ENCODE measurements around the gene SSTR3.
A peak's percentile ranks its signal among the peaks of the same experiment; 100 is the strongest.
"Not testable (repeated sequence)": the region's sequence is repeated elsewhere in the genome, so short reads cannot be mapped to it uniquely, and the experiment has no call there.

The SSTR3 gene

DNA sequence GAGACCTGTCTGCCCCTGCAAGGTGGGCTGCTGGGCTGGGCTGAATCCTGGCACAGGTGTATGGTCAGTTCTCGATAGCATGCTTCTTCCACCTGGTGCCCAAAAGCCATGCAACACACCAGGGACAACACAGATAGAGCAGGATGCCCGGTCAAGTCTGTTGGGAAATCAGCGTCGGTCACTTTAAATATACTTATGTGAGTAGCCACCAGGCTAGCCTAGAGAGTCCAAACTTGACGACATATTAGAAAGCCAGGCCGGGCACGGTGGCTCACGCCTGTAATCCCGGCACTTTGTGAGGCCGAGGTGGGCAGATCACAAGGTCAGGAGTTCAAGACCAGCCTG is 33.2 kb downstream of the SSTR3 start:
- DNase-seq = no peak

DNA sequence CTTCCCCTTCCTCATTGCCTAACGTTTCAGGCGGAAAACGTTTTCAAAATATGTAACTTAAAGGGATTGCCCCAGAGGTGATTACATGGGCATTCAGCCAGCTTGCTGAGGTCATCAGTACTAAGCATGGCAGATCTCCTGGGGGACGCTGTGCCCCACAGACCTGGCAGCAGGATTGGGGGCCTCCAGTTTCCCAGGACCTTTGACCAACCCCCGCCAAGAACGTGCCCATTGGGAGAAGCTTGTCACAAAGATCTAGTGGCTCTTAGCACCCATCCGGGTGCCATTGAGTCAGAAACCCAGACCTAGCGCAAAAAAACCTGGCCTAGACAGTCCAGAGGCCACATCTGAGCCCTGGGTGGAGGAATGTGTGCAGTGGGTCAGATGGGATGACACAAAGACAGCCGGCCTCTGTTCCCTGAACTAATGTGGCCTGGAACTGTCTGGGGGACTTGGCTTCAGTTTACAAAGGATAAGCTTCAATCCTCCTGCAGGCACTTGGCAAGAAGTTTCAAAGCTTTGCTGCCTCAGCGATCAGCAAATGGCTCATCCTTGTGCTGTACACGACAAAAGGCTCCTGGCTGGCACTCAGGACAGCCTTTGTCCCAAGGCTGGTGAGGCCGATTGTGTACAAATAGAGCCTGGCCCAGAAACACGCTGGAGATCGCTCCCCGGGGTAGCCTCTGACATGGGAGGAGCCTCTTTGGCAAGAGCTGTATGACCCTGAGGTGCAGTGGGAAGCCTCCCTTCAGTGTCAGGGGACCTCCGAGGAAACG is 33.7 kb downstream of the SSTR3 start:
- no peak for DNase-seq

DNA sequence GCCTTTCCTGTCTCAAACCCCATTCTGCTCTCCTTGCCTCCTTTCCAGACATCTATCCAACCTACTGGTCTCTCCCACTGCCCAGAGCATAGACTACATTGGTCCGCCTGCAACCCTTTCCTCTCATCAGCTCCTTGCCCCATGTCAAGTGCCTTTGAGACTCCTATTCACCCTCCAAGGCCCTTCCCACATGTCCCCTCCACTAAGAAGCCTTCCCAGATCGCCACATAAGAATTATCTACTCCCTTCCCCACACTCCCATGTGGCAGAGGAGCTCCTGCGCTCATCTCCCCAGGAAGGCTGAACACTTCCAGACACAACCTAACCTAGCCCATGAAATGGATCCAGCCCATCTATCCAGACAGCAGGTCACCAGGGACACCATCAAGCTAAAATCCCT is 34.5 kb downstream of the SSTR3 start:
- no peak for DNase-seq

DNA sequence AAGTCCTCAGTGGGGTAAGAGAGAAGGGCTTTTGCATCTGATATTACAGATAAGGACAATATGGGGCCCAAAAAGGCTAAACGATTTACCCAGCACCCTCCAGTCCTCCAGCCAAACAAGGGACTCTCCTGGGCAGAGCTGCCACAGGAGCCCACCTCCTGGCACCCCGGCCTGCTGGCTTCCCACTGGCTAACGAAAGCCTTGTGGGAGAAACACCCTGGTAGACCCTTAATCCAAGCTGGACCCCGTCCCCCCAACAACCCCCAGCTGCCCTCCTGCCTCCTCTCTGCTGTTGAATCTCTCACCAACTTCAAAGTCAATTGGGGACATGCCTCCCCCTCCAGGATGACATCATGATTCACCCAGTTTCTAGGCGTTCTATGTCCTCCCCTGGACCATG is 35.1 kb downstream of the SSTR3 start:
- no peak for DNase-seq

DNA sequence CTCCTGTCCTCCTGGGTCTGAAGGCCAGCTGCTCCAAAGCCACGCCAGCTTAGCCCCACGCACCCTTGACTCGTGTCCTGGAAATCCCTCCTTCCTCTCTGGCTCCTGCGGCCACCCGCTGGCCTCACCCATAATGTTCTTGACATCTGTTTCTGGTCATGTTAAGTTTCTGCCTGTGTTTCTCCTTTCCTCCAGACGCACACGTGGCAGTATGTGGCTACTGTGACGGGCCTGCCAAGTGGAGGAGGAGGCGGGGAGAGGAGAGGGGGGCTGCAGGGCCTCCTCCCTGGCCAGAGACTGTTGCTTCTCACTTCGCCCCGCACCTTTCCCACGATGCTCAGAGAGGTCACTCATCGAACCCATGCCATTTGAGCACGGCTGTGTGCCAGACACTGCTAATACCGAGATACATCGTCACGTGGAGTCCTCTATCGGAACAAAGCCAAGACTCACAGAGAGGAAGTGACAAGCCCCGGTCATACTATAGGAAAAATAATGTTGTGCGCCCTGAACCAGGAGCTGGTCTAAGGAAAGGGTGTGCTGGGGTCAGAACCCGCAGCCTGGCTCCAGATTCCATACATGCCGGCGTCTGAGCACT is 35.7 kb downstream of the SSTR3 start:
- DNase-seq = no peak

DNA sequence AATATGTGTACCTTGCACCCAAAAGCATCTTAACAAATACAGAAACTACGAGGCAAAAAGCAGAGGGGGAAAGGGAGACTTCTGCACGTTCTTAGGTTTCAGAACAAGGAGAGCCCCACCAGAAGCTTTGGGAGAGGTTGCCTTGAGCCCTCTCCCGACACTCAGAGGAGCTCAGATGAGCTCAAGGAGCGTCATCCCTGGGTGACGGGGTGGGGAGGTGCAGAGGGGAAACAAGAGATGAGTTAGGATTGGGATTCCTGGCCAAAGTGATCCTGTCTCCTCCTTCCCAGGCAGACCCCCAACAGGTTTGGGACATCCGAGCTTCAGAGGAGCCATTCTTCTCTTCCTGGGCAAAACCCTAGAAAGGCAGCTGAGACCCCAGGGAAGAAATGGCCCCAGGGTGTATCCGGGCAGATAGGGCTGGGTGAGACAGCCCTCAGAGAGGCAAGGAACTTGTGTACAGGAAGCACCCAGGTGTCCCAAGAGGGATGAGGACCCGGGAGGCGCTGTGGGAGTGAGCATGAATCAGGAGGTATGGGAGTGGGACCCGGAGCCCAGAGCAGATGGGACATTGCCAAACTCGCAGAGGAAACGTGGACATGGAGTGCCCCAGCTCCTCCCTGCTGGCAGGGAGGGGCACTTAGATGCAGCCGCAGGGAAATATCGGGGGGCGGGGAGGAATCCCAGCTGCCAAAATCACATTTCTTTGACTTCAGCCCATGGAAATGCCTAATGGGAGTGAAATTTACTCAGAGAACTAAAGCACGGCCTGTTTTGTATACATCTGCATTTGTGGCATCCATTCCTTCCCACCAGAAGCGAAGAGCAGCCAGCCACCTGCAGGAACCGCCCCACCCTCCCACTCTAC is 36.6 kb downstream of the SSTR3 start:
- DNase-seq = no peak

DNA sequence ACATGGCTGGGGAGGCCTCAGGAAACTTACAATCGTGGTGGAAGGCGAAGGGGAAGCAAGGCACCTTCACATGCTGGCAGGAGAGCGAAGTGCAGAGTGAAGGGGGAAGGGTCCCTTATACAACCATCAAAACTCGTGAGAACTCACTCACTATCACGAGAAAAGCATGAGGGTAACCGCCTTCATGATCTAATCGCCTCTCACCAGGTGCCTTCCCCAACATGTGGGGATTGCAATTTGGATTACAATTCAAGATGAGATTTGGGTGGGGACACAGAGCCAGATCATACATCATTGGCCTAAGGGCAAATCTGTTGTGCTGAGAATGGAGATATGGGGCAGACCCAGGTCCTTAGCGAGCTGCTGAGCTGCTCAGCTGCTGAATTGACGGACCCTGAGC is 37.3 kb downstream of the SSTR3 start:
- no peak for DNase-seq

DNA sequence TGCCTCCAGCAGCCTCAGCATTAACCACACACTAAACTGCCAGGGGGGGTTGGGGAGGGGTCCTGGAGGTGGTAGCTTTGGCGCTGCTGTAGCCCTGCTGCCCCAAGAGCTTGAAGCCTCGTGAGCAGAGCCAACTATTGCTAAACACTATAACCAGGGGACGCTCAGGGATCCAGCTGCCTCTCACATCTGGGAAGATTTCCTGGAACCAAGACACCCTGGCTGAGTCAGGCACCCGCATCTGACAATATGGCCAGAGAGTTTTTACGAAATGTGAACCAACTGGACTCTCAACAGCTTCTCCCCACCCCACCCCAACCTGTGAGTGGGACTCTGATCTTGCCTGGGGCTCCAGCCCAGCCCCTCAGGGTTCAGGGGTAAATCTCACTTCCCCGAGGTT is 38.6 kb downstream of the SSTR3 start:
- DNase-seq = no peak

DNA sequence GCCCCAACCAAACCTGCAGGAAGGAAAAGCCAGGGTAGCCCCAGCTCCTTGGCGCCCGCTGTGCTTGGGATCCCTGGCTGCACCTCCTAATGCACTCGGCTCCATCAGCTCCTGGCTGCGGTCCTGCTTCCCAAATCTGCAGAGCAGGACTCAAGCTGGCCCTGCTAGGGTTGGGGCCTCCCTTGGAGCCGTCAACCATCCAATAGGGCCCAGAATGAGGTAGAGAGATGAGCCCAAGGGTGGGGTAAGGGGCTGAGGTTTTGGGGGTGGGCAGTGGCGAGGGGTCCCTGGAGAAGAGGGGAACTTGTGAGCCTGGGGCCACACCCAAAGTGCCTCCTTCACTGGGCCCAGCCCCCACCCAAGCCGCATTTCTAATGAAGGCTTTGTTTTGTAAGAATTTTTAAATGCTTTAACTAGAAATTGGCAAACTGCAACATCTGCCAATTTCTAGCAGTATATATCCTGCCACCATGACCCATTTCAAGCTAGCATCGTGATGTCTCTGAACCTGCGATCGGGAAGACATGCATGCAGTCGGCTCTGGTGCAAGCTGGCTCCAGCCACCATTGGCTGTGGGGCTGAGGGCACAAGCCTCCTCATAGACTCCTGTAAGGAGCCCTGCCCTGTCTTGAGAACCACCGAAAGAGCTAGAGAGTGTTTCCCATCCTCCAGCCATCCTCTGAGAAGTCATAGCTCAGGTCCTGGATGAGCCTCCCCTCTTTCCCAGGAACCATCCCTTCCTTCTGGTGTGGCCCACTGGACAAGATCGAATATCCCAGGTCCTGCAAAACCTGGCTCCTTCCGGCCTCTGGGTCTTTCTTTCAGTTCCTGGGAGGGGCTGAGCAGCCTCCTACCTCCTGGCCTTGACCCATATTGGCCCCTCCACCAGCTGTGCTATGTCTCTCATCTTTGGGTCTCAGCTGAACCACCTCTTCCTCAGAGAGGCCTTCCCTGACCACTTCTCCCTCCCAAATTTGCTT is 39.7 kb downstream of the SSTR3 start:
- DNase-seq = no peak

DNA sequence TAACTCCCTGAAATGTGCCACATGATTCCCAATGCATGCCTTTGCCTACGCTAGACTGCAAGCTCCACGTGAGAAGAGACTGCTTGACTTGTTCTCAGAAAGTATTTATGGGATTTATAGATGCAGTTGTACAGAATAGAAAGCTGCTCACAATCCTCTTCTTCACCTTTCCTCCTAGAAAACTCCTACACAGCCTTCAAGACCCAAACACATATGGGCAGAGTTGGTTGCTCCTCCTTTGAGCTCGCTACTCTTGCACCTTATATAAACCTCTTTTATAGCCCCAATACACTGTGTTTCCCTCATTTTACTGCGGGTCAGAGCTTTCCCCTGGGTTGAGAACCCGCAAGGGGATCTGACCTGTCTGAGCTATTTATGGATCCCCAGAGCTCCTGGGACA is 40.6 kb downstream of the SSTR3 start:
- DNase-seq = no peak

DNA sequence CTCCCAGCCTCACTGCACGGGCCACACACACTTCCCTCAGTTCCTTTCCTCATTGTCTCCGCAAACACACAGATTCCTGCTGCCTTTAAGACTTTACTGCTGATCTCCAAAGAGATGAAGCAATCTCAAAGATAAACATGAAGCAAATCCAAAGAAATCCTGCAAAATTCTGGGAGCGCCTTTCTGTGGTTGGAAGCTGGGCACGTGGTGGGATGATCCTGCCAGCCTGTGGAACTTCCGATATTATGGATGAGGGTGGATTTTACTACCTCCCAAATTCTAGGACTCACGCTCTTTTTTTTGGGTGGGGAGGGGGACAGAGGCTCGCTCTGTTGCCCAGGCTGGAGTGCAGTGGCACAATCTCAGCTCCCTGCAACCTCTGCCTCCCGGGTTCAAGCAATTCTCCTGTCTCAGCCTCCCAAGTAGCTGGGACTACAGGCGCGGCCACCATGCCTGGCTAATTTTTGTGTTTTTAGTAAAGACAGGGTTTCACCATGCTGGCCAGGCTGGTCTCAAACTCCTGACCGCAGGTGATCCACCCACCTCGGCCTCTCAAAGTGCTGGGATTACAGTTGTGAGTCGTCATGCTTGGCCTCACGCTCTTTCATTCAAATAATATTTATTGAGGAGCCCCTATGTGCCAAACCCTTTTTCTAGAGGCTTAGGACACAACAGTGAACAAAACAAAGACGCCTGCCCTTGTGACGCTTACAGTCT is 41.4 kb downstream of the SSTR3 start:
- not testable (repeated sequence) for DNase-seq

DNA sequence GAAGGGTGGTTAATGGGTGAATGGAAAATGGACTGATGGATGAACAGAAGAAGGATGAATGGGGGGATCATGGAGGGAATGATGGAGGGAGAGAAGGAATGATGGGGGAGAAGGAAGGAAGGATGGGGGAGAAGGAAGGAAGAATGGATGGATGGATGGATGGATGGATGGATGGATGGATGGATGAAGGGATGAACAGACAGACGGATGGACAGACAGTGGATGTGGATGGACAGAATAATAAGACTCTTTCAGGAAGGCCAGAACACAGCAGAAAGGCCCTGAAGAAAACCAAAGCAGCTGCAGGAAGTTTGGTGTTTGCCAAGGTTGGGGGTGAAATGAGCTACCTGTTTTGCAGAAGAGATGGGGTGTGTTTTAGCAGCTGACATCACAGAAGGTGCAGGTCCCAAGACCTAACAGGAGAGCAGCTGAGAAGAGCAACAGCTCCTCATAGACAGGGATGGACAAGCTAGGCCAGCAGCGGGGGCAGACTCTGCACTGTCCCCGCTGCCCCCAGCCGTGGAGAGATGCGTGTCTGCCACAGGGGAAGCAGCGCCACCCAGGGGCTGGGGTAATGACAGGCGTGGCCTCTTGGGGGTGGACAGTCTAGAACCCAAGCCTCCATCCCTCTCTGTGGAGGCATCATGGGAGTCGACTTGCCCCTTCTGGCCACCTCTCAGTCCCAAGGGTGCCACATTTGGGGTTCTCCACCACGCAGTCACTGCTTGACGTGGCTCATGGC is 42.2 kb downstream of the SSTR3 start:
- no peak for DNase-seq

DNA sequence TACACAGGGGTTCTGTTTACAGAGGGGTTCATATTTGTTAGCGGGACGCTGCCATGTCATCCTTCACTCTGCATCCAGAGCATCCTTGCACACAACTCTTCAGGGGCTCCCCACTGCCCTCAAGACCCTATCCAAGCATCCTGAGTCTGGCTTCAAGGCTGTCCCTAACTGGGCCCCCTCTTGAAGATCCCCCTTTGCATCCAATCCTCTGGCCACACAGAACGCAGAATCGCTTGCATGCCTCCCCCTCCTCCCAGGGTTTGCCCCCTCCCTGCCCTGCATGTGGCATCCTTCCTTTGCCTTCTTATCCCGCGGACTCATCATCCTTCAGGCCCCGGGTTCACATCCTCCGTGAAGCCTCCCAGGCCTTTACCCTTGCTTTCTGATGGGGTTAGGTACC is 42.9 kb downstream of the SSTR3 start:
- DNase-seq = no peak

DNA sequence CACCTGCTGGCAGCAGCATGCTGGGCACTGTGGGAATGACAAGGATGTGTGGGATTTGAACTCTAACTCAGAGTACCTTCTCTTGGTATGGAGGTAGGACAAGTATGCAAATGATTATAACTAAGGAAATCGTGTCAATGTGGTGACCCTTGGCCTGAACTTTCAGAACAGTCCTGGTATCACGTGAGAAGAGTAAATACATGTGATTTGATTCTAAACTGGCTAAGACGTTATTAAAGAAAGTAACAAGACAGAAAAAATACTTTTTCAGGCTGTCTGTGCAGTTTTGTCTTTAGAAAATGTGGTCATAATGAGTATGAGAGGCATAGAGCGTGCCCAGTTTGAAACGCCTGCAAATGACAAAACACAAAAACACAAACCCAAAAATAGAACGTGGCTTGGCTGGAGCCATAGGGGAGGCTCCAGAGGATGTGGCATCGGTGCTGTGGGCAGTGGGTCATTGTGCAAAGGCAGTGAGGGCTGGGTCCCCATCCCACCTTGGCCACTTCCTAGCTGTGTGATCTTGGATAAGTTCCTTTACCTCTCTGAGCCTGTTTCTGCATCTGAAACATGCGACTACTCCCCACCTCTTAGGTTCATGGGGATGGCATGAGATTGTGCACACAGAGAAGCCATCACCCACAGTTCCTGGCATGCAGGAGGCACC is 44.2 kb downstream of the SSTR3 start:
- DNase-seq = no peak

DNA sequence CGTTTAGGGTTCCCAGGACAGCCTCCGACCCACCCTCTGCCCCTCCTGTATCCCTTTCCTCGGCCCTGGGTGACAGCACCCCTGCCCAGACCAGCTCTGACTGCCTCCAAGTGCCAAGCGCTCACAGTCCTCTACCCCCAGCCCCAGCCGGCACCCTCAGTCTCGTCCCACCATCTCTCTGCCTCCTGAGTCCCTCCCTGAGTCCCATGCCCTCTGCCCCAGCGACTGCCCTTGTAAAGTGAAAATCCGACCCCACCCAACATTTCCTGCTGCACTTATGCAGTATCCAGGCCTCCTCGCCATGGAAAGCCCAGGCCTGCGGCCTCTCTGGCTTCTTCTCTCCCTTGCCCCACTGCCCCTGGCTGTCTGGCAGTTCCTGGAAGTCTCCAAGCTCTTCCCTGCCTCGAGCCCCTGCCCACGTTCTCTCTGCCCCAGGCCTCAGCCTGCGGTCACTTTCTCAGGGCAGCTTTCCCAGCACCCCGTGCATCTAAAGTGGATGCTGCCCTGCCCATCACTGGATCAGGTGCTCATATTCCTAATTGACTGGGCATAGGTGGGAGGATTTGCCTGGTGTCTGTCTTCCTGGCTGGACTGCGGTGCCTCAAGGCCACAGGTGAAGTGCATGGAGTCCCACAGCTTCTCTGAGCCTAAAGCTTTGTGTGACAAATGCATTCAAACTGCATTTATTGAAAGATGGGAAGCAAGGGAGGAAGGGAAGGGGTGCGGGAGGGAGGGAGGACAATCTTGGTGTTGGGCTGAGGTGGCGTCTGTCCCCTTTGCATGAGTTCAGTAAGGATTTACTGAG is 44.9 kb downstream of the SSTR3 start:
- DNase-seq = no peak

DNA sequence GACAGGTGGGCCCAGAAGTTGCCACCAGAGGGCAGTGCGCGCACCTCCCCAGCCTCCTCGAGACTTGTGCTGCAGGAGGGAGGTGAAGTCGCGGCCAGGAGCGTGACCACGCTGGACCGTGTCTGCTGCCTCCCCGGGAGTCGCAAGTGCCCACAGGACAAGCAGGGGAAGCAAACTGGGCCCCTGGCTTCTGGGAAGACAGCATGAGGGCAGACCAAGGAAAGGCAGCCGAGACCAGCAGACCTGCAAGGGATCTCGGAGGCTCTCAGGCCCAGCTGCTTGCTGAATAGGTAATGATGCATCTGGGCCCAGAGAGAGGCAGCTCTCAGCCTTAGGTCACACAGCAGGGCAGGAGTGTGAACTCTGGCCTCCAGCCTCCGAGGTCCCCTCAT is 45.6 kb downstream of the SSTR3 start:
- peak; percentile 76 for DNase-seq

DNA sequence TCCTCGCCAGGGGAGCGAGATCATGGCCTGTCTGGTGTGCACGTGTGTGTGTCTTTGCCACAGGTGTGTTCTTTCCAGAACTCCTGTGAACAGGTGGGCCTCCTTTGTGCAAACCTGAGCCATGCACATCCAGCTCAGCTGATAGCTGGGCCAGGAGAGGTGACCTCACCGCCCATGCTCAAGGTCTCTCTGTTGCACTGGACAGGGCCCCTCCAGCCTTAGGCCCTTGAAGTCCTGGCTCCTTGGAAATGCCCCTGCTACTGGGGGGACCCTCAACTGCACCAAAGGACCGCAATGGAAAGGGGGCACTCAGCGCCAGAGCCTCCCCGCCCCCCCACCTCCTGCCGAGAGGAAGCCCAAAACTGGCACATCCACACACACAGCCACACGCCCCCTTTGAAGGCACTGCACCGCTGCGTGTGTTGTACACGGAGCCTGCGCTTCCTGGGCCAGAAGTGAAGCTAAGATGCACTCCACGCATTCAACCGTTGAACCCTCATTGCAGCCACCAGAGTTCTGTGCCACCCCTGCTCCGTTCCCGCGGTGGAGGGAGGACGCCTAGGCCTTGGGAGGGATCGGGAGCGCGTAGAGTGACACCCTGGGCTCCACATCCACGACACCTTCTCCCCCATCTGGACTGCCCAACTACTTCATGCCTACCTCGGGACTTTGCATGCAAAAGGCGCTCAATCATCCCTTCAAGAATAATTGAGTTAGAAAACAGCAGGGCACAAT is 46.2 kb downstream of the SSTR3 start:
- no peak for DNase-seq

DNA sequence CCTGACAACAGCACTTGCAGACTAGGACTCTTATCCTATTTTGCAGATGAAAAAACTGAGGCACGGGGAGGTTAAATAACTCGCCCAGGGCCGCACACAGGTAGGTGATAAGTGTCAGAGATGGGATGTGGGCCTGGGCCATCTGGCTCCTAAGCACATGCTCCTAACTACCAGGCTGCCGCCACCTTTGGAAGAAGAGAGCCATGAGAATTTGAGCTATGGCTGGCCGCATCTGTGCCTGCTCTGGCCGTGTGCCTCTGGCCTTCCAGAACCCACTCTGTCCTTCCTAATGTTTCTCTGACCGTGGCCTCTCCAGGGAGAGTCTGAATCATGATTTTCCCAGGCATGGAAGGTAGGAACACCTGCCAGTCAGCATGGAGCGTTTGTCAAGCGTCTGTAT is 47.2 kb downstream of the SSTR3 start:
- no peak for DNase-seq

DNA sequence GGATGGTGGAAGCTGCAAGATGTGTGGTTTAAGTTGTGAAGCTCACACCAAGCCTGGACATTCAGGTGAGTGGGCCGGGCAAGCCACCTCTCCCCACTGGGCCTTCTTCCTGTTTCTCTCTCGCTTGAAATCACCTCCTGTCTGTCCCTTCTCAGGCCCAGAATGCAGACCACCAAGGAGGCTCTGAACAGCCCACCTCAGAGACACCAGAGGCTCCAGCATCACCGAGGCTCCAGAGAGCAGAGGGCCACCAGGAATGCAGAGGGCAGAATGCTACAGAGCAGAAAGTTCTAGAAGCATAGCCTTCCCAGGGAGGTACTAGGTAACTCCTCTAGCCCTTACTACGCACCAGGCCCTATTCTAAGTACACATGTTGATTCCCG is 47.8 kb downstream of the SSTR3 start:
- no peak for DNase-seq
